Superior temporal gyrus (tissue), 1 donor: ENCODE measurements around the gene HPCAL1.

Source experiments
- DNase-seq: peaks from one replicate; pipeline ENCODE4 v3.0.0-alpha.2; 2016; ENCODE audit errors: extremely low spot score

Gene HPCAL1

DNA sequence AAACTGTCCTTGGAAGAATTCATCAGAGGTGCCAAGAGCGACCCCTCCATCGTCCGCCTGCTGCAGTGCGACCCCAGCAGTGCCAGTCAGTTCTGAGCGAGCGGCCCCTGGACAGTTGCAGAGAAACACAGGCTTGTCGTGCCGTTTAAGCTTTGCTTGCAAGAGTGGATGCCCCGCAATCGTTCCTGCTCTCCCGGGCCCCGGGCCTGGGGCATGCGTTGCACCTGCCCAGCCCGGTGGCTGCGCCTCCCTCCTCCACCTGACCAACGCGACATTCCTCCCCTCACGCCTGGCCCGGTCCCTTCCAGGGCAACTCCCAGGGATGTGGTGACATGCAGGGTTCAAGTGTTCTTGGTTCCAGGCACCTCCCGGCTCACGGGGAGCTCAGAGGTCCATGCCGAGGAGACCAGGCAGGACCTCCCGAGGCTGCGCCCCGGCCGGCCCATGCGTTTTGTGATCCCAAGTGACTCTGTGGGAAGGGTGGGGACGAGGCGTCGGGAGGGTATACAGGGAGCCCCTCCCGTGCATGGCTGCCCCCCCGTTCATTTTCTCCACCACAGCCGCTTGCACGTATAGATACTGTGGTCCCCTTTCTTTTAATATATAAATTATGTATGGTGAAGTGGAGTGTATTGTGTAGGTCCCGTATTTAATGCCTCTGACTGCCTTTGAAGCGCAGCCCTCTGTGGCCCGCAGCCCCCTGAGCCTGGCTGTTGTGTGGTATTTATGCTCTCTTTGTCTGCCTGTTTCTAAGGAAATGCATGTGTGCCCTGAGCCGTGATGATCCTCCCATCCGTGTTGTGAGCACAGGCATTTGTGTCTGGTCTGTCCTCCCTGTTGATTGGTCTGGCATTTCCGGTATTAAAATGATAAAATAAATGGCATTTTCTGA, 124.3 kb downstream of the HPCAL1 start:
- DNase-seq, result no peak

DNA sequence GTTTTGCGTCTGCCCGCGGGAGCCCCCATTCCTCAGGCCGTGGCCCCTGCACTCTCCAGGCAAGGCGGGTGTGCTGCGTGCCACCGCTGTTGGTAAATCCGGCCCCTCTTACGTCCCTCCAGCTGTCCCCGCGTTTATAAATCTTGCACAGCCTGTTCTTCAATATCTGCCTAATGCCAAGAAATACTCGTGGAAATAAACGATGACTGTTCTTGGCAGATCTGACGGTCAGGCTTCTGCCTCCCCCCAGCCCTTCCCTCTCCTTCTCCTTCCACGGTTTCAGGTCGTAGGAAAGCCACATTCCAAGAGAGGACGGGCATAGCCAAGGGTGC, 124.9 kb downstream of the HPCAL1 start:
- DNase-seq, result no peak

DNA sequence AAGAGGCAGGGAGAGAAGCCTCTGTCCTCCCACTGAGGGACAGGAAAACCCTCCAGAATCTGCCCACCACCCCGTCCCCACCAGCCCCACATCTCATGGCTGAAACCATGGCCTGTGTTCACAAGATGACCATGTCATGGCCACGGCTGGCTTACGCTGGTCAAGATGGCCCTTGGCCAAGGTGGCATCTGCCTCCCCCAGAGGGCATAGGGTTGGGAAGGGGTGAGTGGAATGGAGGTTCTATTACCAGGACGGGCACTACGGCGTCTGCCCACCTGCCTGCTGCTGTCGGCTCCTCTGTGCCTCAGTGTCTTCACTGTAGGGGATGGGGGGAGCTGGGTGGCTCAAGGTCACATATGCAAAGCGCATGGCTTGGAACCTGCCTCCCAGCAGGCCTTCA, 125.7 kb downstream of the HPCAL1 start:
- no peak for DNase-seq

DNA sequence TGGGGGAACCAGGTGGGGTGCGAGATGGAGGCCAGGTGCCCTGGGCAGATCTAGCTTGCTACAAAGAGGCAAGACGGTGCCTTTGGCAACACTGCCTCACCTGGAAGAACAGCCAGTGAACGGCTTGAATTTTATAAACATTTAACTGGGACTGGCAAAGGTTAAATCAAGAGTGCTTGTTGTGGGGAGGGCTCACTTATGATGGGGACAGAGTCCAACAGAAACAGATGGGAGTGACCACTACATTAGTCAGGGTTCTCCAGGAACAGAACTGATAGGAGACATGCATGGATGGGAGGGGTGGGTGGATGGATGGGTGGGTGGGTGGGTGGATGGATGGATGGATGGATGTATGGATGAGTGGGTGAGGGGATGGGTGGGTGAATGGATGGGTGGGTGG, 126.2 kb downstream of the HPCAL1 start:
- DNase-seq, result no peak

DNA sequence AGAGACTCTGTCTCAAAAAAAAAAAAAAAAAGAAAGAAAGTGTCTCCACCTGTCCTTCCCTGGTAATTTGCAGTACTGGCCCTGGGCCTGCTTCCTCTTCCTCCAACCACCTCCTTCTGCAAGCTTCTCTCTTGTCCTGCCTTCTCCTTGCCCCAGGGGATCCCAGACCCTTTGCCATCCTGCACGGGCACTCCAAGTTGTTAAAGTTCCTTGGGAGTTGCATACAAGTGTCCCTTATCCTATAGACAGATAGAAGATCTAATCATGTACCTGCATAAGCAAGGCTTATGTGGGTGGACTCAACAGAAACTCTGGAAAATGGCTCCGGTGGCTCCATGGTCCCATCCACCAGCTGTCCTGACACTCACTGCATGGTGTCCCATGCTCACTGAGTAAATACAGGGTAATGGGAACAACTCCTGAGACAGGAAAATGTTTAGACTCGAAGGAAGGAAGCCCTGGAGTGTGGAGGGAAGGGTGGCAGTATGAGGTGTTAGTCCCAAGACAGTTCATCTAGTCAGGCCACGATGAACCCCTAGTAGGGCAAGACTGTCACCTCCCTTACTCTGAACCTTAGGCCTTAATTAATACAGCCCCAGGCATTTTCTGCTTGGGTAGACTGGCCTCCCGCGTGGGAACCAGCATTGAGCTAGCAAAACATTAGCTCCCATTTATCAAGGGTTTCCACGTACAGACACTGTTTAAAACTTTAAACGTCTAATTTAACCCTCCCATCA, 128.3 kb downstream of the HPCAL1 start:
- DNase-seq, result no peak

DNA sequence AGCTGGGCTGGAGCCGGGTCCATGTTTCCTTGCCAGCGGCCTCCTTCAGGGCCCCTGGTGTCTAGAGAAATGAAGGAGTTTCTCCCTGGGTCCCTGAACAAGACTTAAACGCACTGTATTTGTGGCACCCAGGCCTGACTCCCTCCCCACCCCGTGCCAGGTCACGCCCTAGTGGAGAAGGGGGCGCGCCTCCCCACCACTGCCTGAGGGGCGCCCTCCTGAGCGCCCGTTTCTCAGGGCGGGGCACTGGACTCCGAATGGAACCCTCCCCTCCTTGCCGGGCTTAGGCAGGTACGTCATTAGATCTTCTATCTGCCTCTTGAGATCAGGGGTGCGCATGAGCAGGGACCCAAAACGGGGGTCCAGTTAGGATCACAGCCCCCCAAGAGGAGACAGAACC, 129.1 kb downstream of the HPCAL1 start:
- DNase-seq, result no peak

DNA sequence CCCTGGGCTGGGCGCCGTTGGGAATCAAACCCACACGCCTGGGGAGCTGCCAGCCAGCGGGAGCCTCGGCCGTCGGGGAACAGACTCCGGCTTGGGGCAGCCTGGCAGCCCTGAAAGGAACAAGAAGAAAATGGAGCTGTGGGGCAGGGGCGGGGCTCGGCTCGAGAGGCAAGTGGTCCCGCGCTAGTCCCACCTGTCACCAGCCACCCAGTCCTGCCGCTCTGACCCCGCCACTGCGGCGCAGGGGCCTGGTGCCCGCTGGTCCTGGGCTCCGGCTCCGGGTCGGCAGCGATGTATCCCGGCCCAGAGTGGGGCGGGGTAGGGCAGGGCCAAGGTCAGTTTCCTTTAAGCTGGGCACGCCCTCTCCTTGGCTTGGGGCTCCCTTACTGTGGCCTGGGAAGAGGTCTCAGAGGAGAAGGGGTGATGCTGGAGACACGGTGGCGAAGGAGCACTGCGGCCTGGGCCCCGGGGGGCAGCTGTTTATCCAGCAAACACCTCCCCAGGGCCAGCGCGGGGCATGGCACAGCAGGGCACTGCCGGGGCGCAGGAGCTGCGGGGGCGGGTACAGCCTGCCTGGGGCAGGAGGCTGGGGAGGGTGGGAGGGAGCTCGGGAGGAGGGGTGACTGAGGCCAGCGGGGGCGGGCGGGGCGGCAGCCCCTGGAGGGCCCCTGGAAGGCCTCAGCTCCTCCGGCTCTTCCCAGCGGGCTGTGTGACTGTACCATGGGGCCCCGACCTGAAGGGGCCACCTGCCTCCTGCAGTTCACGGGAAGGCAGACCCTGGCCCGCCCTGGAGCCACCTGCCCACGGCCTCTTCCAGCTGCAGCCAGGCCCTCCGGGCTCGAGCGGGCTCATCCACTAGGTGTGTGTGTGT, 129.8 kb downstream of the HPCAL1 start:
- DNase-seq, result no peak

DNA sequence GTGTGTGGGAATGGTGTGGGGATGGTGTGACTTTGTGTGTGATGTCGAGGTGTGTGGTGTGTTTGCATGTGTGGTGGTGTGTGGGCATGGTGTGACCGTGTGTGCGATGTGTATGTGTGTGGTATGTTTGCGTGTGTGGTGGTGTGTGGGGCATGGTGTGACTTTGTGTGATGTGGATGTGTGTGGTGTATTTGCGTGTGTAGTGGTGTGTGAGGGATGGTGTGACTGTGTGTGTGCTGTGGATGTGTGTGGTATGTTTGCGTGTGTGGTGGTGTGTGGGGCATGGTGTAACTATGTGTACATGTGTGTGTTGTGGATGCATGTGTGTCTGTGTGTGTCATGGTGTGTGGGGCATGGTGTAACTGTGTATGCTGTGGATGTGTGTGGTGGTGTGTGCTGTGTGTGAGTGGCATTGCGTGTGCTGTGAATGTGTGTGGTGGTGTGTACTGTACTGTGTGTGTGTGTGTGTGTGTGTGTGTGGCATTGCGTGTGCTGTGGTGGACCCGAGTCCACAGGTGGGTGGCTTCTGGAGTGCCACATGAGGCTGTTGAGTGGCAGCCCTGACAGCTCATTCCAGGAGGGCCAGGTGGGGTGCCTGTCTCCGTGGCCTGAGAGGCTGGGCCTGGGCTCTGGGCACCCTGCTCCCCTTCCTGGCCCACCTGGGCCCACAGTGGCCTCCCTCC, 130.7 kb downstream of the HPCAL1 start:
- DNase-seq, result no peak

DNA sequence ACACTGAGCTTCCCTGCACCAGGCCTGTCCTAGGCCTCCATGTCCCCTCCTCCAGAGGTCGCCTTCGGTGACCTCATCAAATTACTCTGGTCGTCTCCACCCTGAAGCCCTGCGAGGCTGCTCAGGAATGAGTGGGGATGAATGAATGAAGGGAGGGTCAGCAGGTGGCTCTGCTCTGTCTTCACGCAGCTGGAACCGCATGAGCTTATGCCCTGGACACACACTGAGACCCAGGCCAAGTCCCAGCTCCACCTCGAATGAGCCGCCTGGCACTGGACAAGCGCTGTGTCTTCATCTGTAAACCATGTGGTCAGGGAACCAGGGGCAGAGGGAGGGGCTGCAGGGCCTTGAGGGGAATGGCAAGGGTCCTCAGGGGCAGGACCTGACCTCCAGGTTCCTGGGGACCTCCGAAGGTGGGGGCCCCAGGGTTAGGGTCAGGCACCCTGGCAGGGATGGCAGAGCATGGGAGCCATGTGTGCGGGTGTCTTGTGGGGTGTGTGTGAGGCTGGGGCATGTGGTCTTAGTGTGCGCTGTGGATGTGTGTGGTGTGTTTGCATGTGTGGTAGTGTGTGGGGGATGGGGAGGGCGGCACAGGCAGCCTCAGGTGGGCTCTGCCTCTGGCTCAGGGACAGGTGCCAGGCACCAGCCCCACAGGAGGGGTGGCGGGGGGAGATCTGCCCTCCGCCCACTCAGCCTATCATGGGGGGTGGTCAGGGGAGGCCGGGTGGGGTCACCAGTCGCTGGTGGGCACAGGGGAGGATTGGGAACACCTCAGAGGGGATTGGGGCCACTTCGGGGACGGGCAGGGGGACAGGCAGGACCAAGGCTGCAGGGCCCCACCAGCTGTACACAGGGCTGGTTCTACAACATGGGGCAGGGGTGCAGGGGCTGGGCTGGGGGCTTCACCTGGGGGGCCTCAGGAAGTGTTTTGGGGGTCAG, 131.5 kb downstream of the HPCAL1 start:
- no peak for DNase-seq

DNA sequence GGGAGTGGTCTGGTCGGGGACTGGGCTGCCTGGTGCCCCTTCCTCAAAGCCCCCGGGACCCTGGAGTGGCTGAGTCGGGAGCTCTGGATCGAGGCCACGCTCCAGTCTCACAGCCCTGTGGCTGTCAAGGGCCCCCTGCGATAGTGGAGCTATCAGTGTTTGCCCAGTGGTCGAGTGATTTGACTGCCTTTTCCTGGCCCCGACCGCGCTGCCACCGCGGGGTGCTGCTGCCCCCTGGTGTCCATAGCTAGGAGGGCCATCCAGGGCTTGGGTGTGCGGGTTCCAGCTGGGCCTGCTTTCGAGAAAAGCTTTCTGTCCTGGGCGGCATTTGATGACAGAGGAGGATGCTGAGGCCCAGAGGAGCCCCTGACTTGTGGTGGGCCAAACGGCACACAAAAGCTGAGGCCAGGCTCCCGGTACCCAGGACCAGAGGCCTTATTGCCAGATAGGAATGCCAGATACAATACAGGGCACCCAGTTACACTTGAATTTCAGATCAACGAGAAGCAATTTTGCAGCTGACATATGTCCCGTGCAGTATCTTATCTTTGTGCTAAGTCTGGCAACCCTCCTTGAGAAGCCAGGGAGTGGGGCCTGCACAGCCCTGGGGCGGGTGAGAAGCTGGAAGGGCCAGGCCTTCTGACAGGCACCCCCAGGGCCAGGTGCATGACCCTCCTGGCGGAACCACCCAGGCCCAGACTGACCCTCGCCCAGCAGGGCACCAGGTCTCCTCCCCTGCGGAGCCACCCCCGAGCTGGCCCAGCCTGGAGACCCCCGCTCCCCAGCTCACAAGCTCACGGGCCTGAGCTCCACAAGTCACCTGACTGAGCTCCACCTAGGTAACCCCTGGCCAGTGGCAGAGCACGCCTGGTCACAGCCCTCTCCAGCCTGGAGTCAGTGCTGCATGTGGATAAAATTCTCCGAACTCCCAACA, 132.4 kb downstream of the HPCAL1 start:
- peak; percentile 80 for DNase-seq

DNA sequence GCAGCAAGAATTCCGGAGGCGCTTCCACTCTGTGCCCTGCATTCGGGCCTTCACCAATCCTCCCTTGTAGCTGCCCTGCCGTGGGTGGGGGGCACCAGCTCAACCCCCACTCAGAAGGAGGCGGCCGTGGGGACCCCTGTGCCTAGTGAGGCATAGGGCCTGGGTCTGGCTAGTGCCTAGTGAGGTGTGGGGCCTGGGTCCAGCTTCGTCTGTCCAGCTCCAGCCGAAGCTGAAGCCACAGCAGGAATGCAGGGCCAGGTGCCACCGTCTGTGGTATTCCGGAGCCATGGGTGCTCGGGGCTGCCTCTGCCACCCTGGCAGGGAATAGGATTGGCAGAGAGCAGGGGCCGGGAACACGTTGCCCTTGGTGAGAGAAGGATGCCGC, 133.1 kb downstream of the HPCAL1 start:
- no peak for DNase-seq

DNA sequence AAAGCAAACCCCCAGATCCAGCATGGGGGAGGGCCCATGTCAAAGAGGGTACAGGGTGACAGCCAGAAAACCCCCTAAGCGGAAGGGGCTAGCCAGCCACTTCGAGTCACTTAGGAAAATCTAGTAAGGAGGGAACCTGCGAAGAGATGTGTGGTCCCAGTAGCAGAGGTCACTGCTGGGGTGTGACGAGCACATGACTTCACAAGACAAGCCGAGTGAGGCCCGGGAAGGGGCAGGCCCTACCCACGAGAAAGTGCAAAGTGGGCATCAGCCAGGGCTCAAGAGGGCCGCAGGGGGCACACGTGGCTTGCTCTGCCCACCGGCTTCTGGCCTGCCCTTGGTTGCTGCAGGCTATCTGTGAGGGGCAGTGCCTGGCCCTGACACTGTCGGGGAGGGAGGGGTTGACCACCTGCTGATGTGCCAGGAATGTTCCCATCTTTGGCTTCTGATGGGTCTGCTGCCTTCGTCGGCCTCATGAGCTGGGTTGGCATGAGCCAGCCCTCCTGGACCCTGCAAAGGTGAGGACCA, 133.9 kb downstream of the HPCAL1 start:
- DNase-seq, result no peak

DNA sequence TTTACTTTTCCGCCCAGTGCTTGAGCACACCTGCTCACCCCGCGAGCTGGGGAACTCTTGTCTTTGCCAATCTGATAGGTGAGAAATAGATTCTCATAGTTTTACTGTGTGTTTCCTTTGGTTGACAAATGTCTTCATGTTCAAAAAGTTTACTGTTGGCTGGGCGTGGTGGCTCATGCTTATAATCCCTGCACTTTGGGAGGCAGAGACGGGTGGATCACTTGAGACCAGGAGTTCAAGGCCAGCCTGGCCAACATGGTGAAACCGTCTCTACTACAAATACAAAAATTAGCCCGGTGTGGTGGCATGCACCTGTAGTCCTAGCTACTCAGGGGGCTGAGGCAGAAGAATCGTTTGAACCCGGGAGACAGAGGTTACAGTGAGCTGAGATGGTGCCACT, 135.1 kb downstream of the HPCAL1 start:
- no peak for DNase-seq

DNA sequence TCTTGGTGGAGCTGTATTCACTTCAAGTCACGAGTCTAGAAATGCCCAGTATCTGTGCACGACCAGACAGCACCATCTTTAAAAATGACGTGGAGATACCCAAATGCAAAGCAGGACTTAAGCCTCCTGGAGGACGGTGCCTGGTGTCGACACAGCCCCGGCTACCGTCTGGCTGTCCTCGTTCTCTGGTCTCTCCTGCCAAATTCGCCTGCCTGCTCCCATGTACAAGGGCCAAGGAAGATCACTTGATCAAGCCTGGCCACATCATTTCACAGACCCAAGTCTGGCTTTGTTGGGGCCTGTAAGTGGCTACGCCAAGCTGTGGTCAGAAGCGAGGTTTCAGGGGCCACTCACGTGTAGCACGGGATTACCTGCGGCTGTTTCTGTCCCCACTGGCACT, 136.0 kb downstream of the HPCAL1 start:
- no peak for DNase-seq

DNA sequence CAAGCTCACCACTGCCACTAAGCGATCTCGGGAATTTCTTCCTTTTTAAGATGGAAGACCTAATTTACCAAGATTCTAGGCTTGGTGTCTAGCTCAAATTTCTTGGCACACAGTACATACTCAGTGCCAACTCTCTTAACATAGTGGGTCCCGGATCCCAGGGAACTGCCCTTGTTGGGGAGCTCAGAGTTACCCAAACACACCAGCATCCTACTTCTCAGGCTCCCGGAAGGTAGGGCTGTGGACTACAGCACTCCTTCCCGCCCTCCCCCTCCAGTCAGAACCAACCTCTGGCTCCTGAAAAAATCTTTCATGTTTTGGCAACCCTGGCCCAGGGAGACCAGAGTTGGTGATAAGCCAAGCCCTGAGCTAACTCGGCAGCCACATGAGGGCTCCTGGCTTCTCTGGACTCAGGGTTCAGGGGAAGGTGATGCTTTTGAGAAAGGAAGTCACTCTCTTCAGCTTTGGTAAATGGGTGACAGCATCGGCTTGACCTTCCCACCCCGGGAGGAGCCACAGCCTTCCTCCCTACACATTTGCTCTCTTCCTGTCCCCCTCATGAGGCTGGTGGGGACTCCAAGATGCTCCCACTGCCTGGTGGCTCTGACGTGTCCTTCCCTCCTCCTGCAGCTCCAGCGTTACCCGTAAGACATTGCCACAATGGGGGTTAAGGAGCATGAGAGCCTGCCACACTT, 136.6 kb downstream of the HPCAL1 start:
- no peak for DNase-seq

DNA sequence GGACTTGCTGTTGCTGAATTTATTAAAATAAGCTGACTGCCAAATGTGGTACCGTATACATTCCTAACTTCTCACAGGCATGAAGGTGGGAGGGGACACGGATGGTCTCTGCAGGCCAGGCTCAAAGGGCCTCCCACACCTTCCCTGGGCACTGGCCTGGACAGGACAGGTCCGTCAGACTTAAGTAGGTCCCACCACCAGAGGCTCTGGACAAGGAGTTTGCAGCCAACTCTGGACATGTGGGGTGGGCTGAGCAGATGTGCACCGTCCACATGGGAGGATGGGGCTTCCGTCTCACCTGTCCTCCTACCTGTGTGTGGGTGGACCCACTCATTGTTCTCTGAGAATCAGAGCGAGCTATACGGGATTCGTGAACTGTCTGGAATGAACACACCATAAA, 137.3 kb downstream of the HPCAL1 start:
- DNase-seq, result no peak

DNA sequence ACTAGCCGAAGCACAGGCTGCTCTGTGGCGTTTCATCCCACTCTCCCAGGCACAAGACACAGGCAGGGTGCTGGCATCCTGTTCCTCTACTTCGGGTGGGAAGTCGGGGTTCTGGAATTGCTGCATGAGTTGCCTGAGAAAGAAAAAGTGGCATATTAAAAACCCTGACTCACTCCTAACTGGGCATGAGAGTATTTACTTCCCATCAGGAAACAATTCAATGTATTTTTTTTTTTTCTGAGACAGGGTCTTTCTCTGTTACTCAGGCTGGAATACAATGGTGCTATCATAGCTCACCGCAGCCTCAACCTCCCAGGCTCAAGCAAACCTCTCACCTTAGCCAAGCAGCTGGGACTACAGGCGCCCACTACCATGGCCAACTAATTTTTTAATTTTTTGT, 138.0 kb downstream of the HPCAL1 start:
- DNase-seq, result no peak

DNA sequence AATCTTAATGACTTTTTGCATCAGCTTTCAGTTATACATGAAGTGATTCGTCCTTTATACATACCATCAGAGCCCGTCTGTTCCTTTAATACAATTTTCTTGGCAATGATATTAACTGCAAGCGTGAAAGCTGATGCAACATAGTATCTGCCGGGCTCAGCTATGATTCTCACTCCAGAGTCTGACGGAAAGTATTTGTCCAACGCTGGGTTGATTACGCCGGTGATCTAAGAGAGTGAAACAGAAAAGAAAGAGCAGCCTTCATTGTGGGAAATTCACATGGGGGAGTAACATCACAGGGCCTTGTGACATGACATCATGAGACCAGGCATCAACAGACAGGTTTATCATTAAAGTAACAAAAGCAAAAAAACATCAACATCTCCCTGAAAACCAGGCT, 139.2 kb downstream of the HPCAL1 start:
- no peak for DNase-seq
